A673 (cell line): ENCODE measurements around the gene MEF2C.

Source experiments
- CTCF ChIP-seq: fragments of 300-800, 200-600 bp; sonication (generic); conservative IDR thresholded peaks from 2 replicates; pipeline ENCODE4 v1.5.1; 2017; ENCODE audit warnings: low read depth, mild to moderate bottlenecking, antibody characterized with exemption, low read length, moderate library complexity, mixed read lengths
- EZH2 ChIP-seq: fragments of 200-600 bp; sonication (generic); IDR thresholded peaks from 2 replicates; pipeline ENCODE4 v1.6.1; 2017; ENCODE audit warnings: borderline replicate concordance, low read depth, mild to moderate bottlenecking, mixed read lengths, antibody characterized with exemption, low read length; ENCODE audit not compliant: poor library complexity, severe bottlenecking

GRCh38 chr5:88929385-88929784, 46.4 kb upstream of the MEF2C start:
- TF ChIP-seq CTCF (no peak), EZH2 (no peak)
